GM19193 (cell line): ENCODE data around the gene TMEM107.

Source experiments
- POLR2A ChIP-seq: IDR thresholded peaks from 4 replicates; pipeline ENCODE4 v1.6.1; 2011; ENCODE audit not compliant: insufficient read depth, insufficient read length; ENCODE audit errors: extremely low read depth

Gene TMEM107

GRCh38 chr17:8204761-8205555, 28.8 kb upstream of the TMEM107 start:
- TF ChIP-seq POLR2A: peak; percentile 47

- TF ChIP-seq POLR2A: peak; percentile 55
These were observed 16.1 kb upstream of the TMEM107 start for GRCh38 chr17:8192070-8192815.

DNA sequence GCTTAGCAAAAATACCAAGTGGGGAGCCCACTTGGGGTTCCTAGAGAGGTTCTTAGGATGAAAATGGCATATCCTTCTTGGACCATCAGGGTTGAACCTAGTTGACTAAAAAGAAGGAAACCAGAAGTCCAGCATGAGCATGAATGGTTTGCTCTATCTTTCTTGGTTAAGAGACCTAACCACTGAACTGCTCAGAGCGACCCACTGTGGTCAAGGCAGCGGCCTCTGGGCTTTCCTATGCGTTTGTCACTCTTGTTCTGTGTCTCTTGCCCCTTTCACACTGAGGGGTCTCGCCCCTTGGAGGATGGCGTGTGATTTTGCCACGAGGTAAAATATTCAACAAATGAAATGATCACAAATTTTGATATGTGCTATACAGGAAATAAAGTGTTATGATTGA, 14.3 kb upstream of the TMEM107 start:
- TF ChIP-seq POLR2A: no peak

DNA sequence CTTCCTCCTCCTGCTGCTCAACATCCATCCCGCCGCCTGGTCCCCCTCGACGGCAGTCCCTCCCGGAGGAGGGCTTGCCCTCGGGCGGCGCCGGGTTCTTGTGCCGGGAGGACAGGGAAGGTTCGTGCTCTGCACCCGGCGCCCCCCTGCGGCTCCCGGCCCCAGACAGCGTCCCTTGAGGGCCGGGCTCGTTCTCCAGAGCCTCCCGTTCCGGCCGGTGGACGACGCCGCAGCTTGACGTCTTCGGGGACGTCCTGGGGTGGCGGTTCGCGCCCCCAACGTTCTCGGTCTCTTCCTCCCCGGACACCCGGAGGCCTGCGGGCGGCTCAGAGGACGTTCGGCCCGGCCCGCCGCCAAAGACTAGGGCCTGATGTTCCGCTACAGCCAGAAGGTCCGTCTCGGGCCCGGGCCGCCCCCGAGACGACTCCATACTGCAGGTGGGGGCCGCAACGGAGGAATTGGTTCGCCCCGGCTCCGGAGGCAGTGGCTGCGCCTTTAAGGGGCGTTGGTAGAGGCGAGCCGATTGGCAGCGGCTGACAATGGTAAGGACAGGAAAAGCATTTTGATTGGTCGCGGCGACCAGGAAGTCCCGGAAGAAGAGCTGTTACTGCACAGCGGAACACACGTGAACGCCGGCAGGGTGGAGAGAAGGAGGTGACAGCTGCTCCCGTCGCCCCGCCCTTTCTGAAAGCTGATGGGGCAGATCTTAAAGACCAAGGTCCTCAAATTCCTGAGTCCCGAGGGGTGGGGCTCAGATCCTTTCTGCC, 13.7 kb upstream of the TMEM107 start, which contains the start of gene BORCS6:
BORCS6 (minus strand) TSS at position 470 of the 767 bp plus-strand sequence; CDS start at position 430, 40 bp downstream.
- TF ChIP-seq POLR2A: peak; percentile 87

DNA sequence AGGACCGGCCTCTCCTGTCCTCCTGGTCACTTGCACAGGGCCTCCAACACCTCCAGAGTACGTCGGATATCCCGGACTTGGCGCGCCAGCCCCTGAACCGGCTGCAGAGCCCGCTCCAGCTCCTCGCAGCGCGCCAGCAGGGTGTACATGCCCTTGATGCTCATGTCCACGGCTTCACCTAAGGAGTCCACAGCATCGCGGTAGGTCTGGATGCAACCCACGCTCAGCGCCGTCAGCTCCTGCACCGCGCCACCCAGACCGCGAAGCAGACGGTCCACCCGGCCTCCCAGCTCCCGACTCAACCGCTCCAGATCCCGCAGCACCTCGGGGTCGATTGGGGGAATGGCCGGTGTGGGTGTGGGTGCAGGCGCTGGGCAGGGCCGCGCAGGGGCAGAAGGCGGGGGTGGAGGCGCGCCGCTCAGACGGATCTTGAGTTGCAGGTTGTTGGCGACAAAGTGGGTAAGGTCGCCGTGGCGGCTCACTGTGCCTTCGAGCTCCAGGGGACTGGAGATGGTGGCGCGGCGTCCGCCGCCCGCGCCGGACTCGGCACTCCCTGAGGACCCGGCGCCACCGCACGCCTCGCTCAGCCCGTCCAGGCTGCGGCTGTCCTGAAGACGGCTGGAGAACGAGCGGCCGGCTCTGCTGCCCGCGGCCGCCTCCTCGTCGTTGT, 13.0 kb upstream of the TMEM107 start:
- no peak for TF ChIP-seq POLR2A

GRCh38 chr17:8188263-8188839, 12.2 kb upstream of the TMEM107 start:
- TF ChIP-seq POLR2A: no peak

GRCh38 chr17:8187517-8188262, 11.5 kb upstream of the TMEM107 start:
- peak; percentile 48 for TF ChIP-seq POLR2A

DNA sequence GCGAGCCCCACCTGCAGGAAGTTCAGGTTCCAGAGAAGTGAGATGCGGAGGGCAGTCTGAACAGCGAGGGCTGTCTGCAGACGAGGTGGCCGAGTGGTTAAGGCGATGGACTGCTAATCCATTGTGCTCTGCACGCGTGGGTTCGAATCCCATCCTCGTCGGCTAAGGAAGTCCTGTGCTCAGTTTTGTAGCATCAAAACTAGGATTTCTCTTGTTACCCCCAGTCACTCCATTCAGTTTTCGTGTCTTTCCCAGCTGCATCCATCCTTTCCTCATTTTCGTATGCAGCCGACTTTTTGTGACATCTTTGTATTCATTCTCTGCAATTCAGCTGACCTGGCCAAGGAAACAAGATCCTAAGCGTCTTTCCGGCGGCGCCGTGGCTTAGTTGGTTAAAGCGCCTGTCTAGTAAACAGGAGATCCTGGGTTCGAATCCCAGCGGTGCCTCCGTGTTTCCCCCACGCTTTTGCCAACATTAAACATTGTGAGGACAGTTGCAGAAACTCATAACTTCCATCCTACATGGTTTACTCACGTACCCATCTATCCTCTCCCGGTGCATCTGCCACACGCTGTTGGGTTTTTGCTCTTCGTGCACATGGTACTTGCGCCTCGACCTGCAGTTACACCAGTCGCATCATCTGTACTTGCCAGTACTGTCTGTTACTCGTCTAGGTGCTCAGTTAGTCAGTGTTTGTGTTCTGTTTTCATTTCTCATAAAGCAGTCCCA, 10.8 kb upstream of the TMEM107 start:
- TF ChIP-seq POLR2A: peak; percentile 18

DNA sequence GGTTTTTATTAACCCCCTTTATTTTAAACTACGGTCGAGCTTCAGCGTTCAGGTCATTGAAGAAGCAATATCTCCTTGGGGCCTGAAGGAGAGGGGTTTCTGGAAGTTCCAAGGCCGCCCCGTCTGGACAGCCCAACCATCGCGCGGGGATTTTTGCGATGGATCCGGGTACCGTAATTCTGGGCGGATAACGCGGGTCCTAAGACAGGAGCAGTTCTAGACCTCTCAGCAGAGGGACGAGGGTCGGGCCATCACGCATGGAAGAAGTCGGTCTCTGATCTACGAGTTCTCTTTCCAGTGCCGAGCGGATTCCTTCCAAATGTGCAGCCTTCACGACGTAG, 10.2 kb upstream of the TMEM107 start:
- no peak for TF ChIP-seq POLR2A

DNA sequence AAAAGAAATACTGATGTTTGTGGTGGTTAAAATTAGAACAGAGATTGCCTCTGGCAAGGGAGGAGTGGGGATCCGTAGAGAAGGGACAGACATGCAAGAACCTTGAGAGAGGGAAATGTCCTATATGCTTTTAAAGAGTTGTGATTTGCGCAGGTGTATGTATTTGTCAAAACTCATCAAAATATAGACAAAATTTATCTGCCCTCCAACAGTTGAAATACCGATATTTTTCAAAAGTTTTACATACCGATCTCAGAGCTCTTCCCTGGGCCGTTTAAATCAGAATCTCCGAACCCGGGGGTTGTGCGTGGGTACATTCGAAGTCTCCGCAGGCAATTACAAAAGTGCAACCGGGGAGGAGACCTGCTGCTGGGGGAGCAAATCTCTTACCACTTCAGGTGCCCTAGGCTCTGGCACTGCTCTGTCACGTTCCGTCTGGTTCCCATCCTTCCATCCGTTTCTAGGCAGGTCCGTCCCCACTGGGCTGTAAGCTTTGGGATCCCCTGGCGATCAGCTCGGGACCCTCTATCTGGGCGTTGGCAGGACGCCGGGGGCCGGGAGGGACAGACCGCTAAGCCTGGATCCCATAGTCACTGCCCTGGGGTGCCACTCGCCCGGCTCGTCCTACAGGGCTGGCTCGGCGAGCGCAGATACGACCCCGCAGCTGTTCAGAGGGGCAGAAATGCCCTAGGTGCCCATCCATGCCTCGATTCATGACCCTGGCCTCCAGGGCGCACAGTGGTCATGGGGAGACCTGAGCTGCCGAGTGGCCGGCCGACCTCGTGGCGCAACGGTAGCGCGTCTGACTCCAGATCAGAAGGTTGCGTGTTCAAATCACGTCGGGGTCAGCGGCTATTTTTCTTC, 9.6 kb upstream of the TMEM107 start:
- TF ChIP-seq POLR2A: no peak

DNA sequence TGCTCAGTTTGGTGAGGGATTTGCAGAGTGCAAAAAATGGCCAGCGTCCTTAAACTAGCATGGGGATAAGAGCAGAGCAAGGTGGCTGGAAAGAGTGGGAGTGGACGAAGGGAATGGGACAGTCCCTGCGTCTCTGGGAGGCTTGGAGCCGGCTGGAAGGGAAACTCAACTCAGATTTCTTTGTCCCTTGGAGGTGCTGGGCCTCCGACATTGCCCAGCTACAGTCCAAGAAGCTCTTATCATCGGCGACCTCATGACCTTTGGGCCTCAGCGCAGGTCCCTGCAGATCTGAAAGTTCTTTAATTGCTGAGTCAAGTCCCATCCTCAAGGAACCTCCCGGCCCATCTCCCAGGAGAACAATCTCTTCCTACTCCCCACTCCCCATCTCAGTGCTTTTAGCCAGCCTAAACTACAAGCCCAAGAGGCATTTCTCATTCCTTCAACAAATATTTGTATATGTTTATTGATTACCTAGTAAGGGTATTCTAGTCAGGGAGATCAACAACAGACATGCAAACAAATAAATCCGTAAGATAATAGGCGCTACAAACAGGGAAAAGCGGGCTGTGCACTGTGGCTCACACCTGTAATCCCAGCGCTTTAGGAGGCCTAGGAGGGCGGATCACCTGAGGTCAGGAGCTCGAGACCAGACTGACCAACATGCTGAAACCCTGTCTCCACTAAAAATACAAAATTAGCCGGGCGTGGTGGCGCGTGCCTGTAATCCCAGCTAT, 985 bp upstream of the TMEM107 start:
- no peak for TF ChIP-seq POLR2A

GRCh38 chr17:8175795-8176196, 384 bp downstream of the TMEM107 start:
- TF ChIP-seq POLR2A: no peak
